Spleen (tissue), 7 donors: ENCODE data around the gene RASA3.

ENCODE experiments used
- CTCF ChIP-seq, 11 experiments: fragments of 200-600 bp in 7 of 11; fragments of 450-650 bp in 4 of 11; sonication (generic) in 4 of 11; IDR thresholded peaks in 8 of 11; conservative IDR thresholded peaks in 3 of 11; 1 replicate in 7 of 11; 2 replicates in 4 of 11; pipeline versions ENCODE4 v1.4.0 to v1.8.0; 2016 to 2021; ENCODE audit warnings: antibody characterized with exemption in 11 of 11, inconsistent platforms in 4 of 11, mild to moderate bottlenecking in 1 of 11
- POLR2A ChIP-seq, 3 donors: fragments of 450-650 bp; IDR thresholded peaks; one replicate each; pipeline ENCODE4 v1.5.1; 2017; ENCODE audit warnings: antibody characterized with exemption in 3 of 3, mild to moderate bottlenecking in 1 of 3
- donor health status: DM: no; HTN: no; CAD: no; lungs with moderate emphysema.
- donor health status: DM: no; HTN: no; CAD: no.
- donor health status: DM: no; HTN: no; CAD: no.

GRCh38 chr13:114061047-114061446, 71.4 kb downstream of the RASA3 start:
- no peak for TF ChIP-seq CTCF (IDR thresholded peaks at IDR 0.05 in 8 of 11, conservative IDR thresholded peaks at IDR 0.05 in 3 of 11)
- TF ChIP-seq POLR2A (IDR thresholded peaks at IDR 0.05) = no peak
